IPS-18c (cell line): ENCODE data around the gene ATP8B2.
"Not testable (repeated sequence)": the region's sequence is repeated elsewhere in the genome, so short reads cannot be mapped to it uniquely, and the experiment has no call there.

Experiments used
- H3K4me3 ChIP-seq: 2 replicates; pipeline ENCODE4 v1.7.0; 2013; ENCODE audit warnings: low read depth, mild to moderate bottlenecking, low read length, moderate library complexity; ENCODE audit not compliant: insufficient read depth
- H3K9me3 ChIP-seq: one replicate; pipeline ENCODE4 v1.6.1; 2013; ENCODE audit warnings: mild to moderate bottlenecking, low read length, moderate library complexity; ENCODE audit not compliant: control insufficient read depth, insufficient read depth

The ATP8B2 gene

GRCh38 chr1:154337253-154337894, 12.0 kb downstream of the ATP8B2 start:
- Histone ChIP-seq H3K9me3 (no peaks in the 10 kb centered on the region), H3K4me3 (no peak overlapping the region)

- Histone ChIP-seq H3K9me3 (no peaks in the 10 kb centered on the region), H3K4me3 (no peak overlapping the region)
Observed at GRCh38 chr1:154338875-154339274, 13.6 kb downstream of the ATP8B2 start.

GRCh38 chr1:154341366-154341765, 16.0 kb downstream of the ATP8B2 start:
- not testable (repeated sequence) for H3K4me3 ChIP-seq, H3K9me3 ChIP-seq

- no peak overlapping the region for H3K4me3 ChIP-seq
- peaks cover 2% of the 10 kb centered on the region for H3K9me3 ChIP-seq
Observed at GRCh38 chr1:154342132-154342531, 16.8 kb downstream of the ATP8B2 start.

- H3K4me3 ChIP-seq, result no peak overlapping the region
- H3K9me3 ChIP-seq, result peaks cover 2% of the 10 kb centered on the region
Observed at GRCh38 chr1:154342836-154343472, 17.6 kb downstream of the ATP8B2 start.

GRCh38 chr1:154344977-154345837, 19.9 kb downstream of the ATP8B2 start:
- peaks cover 2% of the 10 kb centered on the region for H3K9me3 ChIP-seq

GRCh38 chr1:154346276-154346917, 21.1 kb downstream of the ATP8B2 start:
- peaks cover 2% of the 10 kb centered on the region for H3K9me3 ChIP-seq
- no peak overlapping the region for H3K4me3 ChIP-seq

More at GRCh38 chr1:154344977-154345837, 19.9 kb downstream of the ATP8B2 start:
- no peak overlapping the region for H3K4me3 ChIP-seq

- Histone ChIP-seq H3K4me3 (no peak overlapping the region), H3K9me3 (peaks cover 2% of the 10 kb centered on the region)
Observed at GRCh38 chr1:154347961-154348360, 22.6 kb downstream of the ATP8B2 start.

- Histone ChIP-seq H3K9me3 (peaks cover 2% of the 10 kb centered on the region), H3K4me3 (no peak overlapping the region)
Observed at GRCh38 chr1:154348429-154349076, 23.2 kb downstream of the ATP8B2 start.

- Histone ChIP-seq H3K4me3 (no peak overlapping the region), H3K9me3 (peaks cover 2% of the 10 kb centered on the region)
Observed at GRCh38 chr1:154349121-154349520, 23.8 kb downstream of the ATP8B2 start.

GRCh38 chr1:154350383-154350782, 25.1 kb downstream of the ATP8B2 start:
- Histone ChIP-seq H3K4me3 (no peak overlapping the region), H3K9me3 (no peaks in the 10 kb centered on the region)

GRCh38 chr1:154351363-154352068, 26.2 kb downstream of the ATP8B2 start:
- no peak overlapping the region for H3K4me3 ChIP-seq
- H3K9me3 ChIP-seq, result no peaks in the 10 kb centered on the region

GRCh38 chr1:154352245-154352580, 26.9 kb downstream of the ATP8B2 start:
- Histone ChIP-seq H3K4me3 (peak overlapping the region; percentile 68), H3K9me3 (no peaks in the 10 kb centered on the region)

GRCh38 chr1:154352581-154353459, 27.5 kb downstream of the ATP8B2 start:
- H3K9me3 ChIP-seq, result no peaks in the 10 kb centered on the region
- H3K4me3 ChIP-seq, result peak overlapping the region; percentile 68

GRCh38 chr1:154353460-154353904, 28.2 kb downstream of the ATP8B2 start:
- H3K4me3 ChIP-seq, result peak overlapping the region; percentile 68; the same call in 1 of the 2 replicates
- H3K9me3 ChIP-seq, result no peaks in the 10 kb centered on the region

- no peak overlapping the region for H3K4me3 ChIP-seq
- H3K9me3 ChIP-seq, result no peaks in the 10 kb centered on the region
Observed at GRCh38 chr1:154353966-154354365, 28.6 kb downstream of the ATP8B2 start.
